GM12878 (cell line): ENCODE measurements around the gene CLDN19. TPM values are rescaled to one million over a fixed set of nuclear protein-coding genes. Genes with fewer than 3 reads are reported as not detected.

Source experiments
- ATAC-seq: fragments of 200-7000 bp; cut with Tn5 transposase; 3 replicates; pipeline ENCODE4 v1.9.1; 2020; ENCODE audit warnings: mild to moderate bottlenecking, moderate library complexity
- BruUV-seq: library from RNA; stranded (reverse); fragments of 400-500 nt; replicated peaks from 2 replicates; lab custom pipeline; 2021; lab: Mats Ljungman, UMichigan
- CTCF ChIA-PET: fragments of 300-600 bp; sonication (Branson Sonifier 250); formaldehyde crosslinking; extraction: SDS; loops from one replicate; lab custom pipeline; 2021; ENCODE audit warnings: inconsistent platforms; lab: Yijun Ruan, JAX
- POLR2A ChIA-PET: fragments of 350-600 bp; formaldehyde crosslinking; extraction: SDS; loops from one replicate; lab custom pipeline; 2021; ENCODE audit warnings: inconsistent platforms; lab: Charles Lee
- RAD21 ChIA-PET: fragments of 300-600 bp; sonication (Branson Sonifier 250); formaldehyde crosslinking; loops from one replicate; lab custom pipeline; 2023; ENCODE audit warnings: antibody characterized with exemption; ENCODE audit not compliant: unreplicated experiment; lab: Charles Lee
- SMC1A ChIA-PET: fragments of 300-600 bp; sonication (Branson Sonifier 250); formaldehyde crosslinking; loops from one replicate; lab custom pipeline; 2023; ENCODE audit not compliant: unreplicated experiment, uncharacterized antibody; lab: Charles Lee
- DNase-seq: peaks from one replicate; pipeline ENCODE4 v3.0.0-alpha.2; 2011; ENCODE audit warnings: low read depth, low spot score
- FAIRE-seq: peaks from 3 replicates; lab custom pipeline; 2011; peaks lifted over from hg19 to GRCh38; lab: Jason Lieb, UNC
- H2AFZ ChIP-seq: 2 replicates; pipeline ENCODE4 v1.6.0; 2011; ENCODE audit warnings: low read depth, low read length, control low read depth; ENCODE audit not compliant: control insufficient read depth
- H3K27ac ChIP-seq: 2 replicates; pipeline ENCODE4 v1.5.1; 2011; ENCODE audit warnings: control low read depth; ENCODE audit not compliant: control insufficient read depth, insufficient read depth
- H3K27me3 ChIP-seq, 2 experiments: replicated peaks in 1 of 2; 2 replicates each; pipeline versions ENCODE4 v1.6.0 to v1.6.1; 2011; ENCODE audit warnings: low read length in 1 of 2; ENCODE audit not compliant: control insufficient read depth in 2 of 2, insufficient read depth in 2 of 2
- H3K36me3 ChIP-seq, 2 experiments: 2 replicates each; pipeline ENCODE4 v1.5.1; 2011; ENCODE audit warnings: low read length in 1 of 2; ENCODE audit not compliant: control insufficient read depth in 2 of 2, insufficient read depth in 2 of 2
- H3K4me1 ChIP-seq: 2 replicates; pipeline ENCODE4 v1.6.1; 2011; ENCODE audit warnings: mild to moderate bottlenecking, low read length, moderate library complexity, mixed read lengths; ENCODE audit not compliant: control insufficient read depth, insufficient read depth
- H3K4me2 ChIP-seq: 2 replicates; pipeline ENCODE4 v1.6.0; 2011; ENCODE audit warnings: control low read depth; ENCODE audit not compliant: control insufficient read depth, insufficient read depth
- H3K4me3 ChIP-seq: fragments of 200-600 bp; sonication (generic); 2 replicates; pipeline ENCODE4 v1.5.1; 2016
- H3K79me2 ChIP-seq: 2 replicates; pipeline ENCODE4 v1.6.0; 2011; ENCODE audit warnings: low read length; ENCODE audit not compliant: control insufficient read depth, insufficient read depth
- H3K9ac ChIP-seq: 2 replicates; pipeline ENCODE4 v1.8.0; 2011; ENCODE audit warnings: low read length, control low read depth, mixed read lengths; ENCODE audit not compliant: control insufficient read depth, insufficient read depth
- H3K9me3 ChIP-seq: replicated peaks from 3 replicates; pipeline ENCODE4 v1.5.1; 2011; ENCODE audit warnings: mild to moderate bottlenecking, low read length; ENCODE audit not compliant: control insufficient read depth, insufficient read depth
- H4K20me1 ChIP-seq: 2 replicates; pipeline ENCODE4 v1.6.0; 2011; ENCODE audit not compliant: control insufficient read depth, insufficient read depth
- BCL11A ChIP-seq: IDR thresholded peaks from 2 replicates; pipeline ENCODE4 v1.6.1; 2011; ENCODE audit warnings: low read depth, low read length
- KLF5 ChIP-seq: fragments of 450-650 bp; IDR thresholded peaks from 2 replicates; pipeline ENCODE4 v1.6.1; 2014; ENCODE audit warnings: mild to moderate bottlenecking; ENCODE audit not compliant: partially characterized antibody
- MYC ChIP-seq: IDR thresholded peaks from 2 replicates; pipeline ENCODE4 v1.6.1; 2011; ENCODE audit warnings: mild to moderate bottlenecking, low read length, moderate library complexity, inconsistent platforms; ENCODE audit not compliant: insufficient read depth, insufficient replicate concordance, insufficient read length, severe bottlenecking
- NR2F1 ChIP-seq: fragments of 450-650 bp; conservative IDR thresholded peaks from 2 replicates; pipeline ENCODE4 v1.6.1; 2017; ENCODE audit warnings: mild to moderate bottlenecking
- NRF1 ChIP-seq: conservative IDR thresholded peaks from 2 replicates; pipeline ENCODE4 v1.6.1; 2011; ENCODE audit warnings: mild to moderate bottlenecking, low read depth, low read length, improper control_type of control experiment
- PAX8 ChIP-seq: fragments of 450-650 bp; IDR thresholded peaks from 2 replicates; pipeline ENCODE4 v1.6.1; 2017; ENCODE audit warnings: mild to moderate bottlenecking, moderate library complexity
- RAD21 ChIP-seq: IDR thresholded peaks from 2 replicates; pipeline ENCODE4 v1.6.1; 2011; ENCODE audit warnings: mild to moderate bottlenecking, low read depth, low read length, moderate library complexity; ENCODE audit not compliant: insufficient read depth
- SIX5 ChIP-seq: IDR thresholded peaks from 2 replicates; pipeline ENCODE4 v1.6.1; 2011; ENCODE audit warnings: mild to moderate bottlenecking, low read depth, low read length, moderate library complexity; ENCODE audit not compliant: severe bottlenecking
- SMAD5 ChIP-seq: IDR thresholded peaks from 2 replicates; pipeline ENCODE4 v1.6.1; 2016; ENCODE audit warnings: antibody characterized with exemption, low read depth
- USF1 ChIP-seq: IDR thresholded peaks from 2 replicates; pipeline ENCODE4 v1.6.1; 2011; ENCODE audit warnings: borderline replicate concordance, low read depth, mild to moderate bottlenecking, moderate library complexity, mixed read lengths, low read length; ENCODE audit not compliant: insufficient read depth; ENCODE audit errors: extremely low read length
- ZNF592 ChIP-seq: fragments of 450-650 bp; IDR thresholded peaks from 2 replicates; pipeline ENCODE4 v1.6.1; 2017; ENCODE audit warnings: mild to moderate bottlenecking, moderate library complexity
- ZNF687 ChIP-seq: fragments of 450-650 bp; IDR thresholded peaks from 2 replicates; pipeline ENCODE4 v1.6.1; 2017; ENCODE audit warnings: mild to moderate bottlenecking, moderate library complexity
- WGBS: methylation state at CpG from one replicate; pipeline ENCODE4 v1.1.6; 2016; ENCODE audit warnings: low lambda C conversion rate; ENCODE audit not compliant: insufficient replicate concordance, insufficient coverage; ENCODE audit errors: missing lambda C conversion rate; 5-methylcytosine and 5-hydroxymethylcytosine counted together
- in situ Hi-C: fragments of 300-500 bp; cut with MboI; formaldehyde crosslinking; loops from 9 replicates; pipeline ENCODE4 v1.14.3; 2018; ENCODE audit warnings: mixed read lengths
- intact Hi-C: fragments of 100-400 bp; cut with micrococcal nuclease; formaldehyde crosslinking; loops from one replicate; pipeline ENCODE4 v1.14.2; 2022; ENCODE audit not compliant: unreplicated experiment
- polyA plus RNA-seq, 11 experiments: library from polyadenylated mRNA; depleted of rRNA in 4 of 11; unstranded in 6 of 11; stranded (reverse) in 5 of 11; fragments of >200 nt; fragmentation: Nextera tagmentation in 4 of 11; fragmentation: Illumina TruSeq in 1 of 11; extraction: Ambion mirVana in 4 of 11; extraction: Trizol in 1 of 11; gene quantifications; 1 replicate in 1 of 11; 2 replicates in 10 of 11; pipeline versions ENCODE4 v1.2.1 to v1.2.3, GENCODE V29; 2011 to 2016; ENCODE audit warnings: inconsistent platforms in 2 of 11, missing spikeins in 2 of 11, low read depth in 1 of 11
- total RNA-seq, 4 experiments: library from RNA; depleted of rRNA in 3 of 4; stranded (reverse); fragments of >200 nt in 3 of 4; fragmentation: Illumina TruSeq in 1 of 4; extraction: Trizol in 1 of 4; gene quantifications; 2 replicates each; pipeline versions ENCODE4 v1.2.1 to v1.2.3, GENCODE V29; 2013 to 2021

CLDN19 gene
- total and polyA plus RNA-seq, 10 of the 15 experiments (the other 5 are each of a cell fraction or from before 2014, with no cell fraction given): not detected

- ChIA-PET RAD21 (interaction anchor here (0.6 to 4.3 kb wide), 2 partner anchors 9 to 77 kb away, joined by 3 to 25 read pairs; partner anchors contain the start of gene ZNF691), SMC1A (interaction anchor here (1.4 to 4.0 kb wide), 2 partner anchors 9 to 304 kb away, joined by 3 to 21 read pairs; no protein-coding TSS in a partner anchor), POLR2A (no interaction called here), CTCF (interaction anchor here (0.6 to 6.5 kb wide), 5 partner anchors 8 to 304 kb away, joined by 3 to 28 read pairs (median 3); no protein-coding TSS in a partner anchor)
- intact Hi-C loops: loop anchor here (5.0 kb wide), 2 partner anchors 77 to 88 kb away; partner anchors contain the start of genes YBX1 and ZNF691
- in situ Hi-C loops: no loop called here
- Histone ChIP-seq H3K4me1 (peaks cover 4% of the 10 kb centered on the region; the same call in 1 of the 2 replicates), H3K36me3 (peaks cover 0 to 15% of the 10 kb centered on the region in 2 experiments; a peak in 2 of 4 replicates), H3K27me3 (no peaks in the 10 kb centered on the region), H3K4me2 (no peak overlapping the region), H4K20me1 (no peaks in the 10 kb centered on the region), H3K79me2 (peaks cover 55% of the 10 kb centered on the region), H3K9me3 (no peaks in the 10 kb centered on the region), H3K27ac (no peak overlapping the region), H3K4me3 (no peak overlapping the region), H3K9ac (no peak overlapping the region), H2AFZ (no peak overlapping the region)
- no TSS peak for BruUV-seq
- FAIRE-seq (no peak), DNase-seq (no peak), ATAC-seq (no peak)
- no peak for TF ChIP-seq SMAD5
- no peak for TF ChIP-seq PAX8
- no peak for TF ChIP-seq BCL11A
- no peak for TF ChIP-seq USF1
- no peak for TF ChIP-seq MYC
- TF ChIP-seq RAD21: no peak
- TF ChIP-seq ZNF592: no peak
- no peak for TF ChIP-seq KLF5
- TF ChIP-seq SIX5: no peak
- no peak for TF ChIP-seq NRF1
- TF ChIP-seq ZNF687: no peak
- TF ChIP-seq NR2F1: no peak
- 95% methylated on average over 3 of the region's 3 CpGs for WGBS
Observed at GRCh38 chr1:42769811-42770210, 29.8 kb upstream of the CLDN19 start.
